GM23338 (cell line): ENCODE data around the gene ZNF611. TPM values are rescaled to one million over a fixed set of nuclear protein-coding genes. Genes with fewer than 3 reads are reported as not detected.

Experiments used
- ATAC-seq: fragments of 200-7000 bp; cut with Tn5 transposase; 3 replicates; pipeline ENCODE4 v1.9.1; 2020
- DNase-seq: peaks from one replicate; pipeline ENCODE4 v3.0.0-alpha.2; 2015; ENCODE audit warnings: low spot score
- H2AFZ ChIP-seq: fragments of 200-600 bp; sonication (generic); 2 replicates; pipeline ENCODE4 v1.8.0; 2016; ENCODE audit warnings: antibody characterized with exemption, mild to moderate bottlenecking, moderate library complexity
- H3F3A ChIP-seq: fragments of 200-600 bp; sonication (generic); replicated peaks from 2 replicates; pipeline ENCODE4 v1.8.0; 2017; ENCODE audit warnings: antibody characterized with exemption, mixed run types, low read depth
- H3K27ac ChIP-seq: fragments of 200-600 bp; sonication (generic); 2 replicates; pipeline ENCODE4 v1.6.1; 2016; ENCODE audit warnings: low read depth
- H3K27me3 ChIP-seq: fragments of 200-600 bp; sonication (generic); 2 replicates; pipeline ENCODE4 v1.8.0; 2016; ENCODE audit warnings: mild to moderate bottlenecking, mixed run types, moderate library complexity; ENCODE audit not compliant: insufficient read depth
- H3K36me3 ChIP-seq: fragments of 200-600 bp; sonication (generic); 2 replicates; pipeline ENCODE4 v1.8.0; 2016; ENCODE audit warnings: mild to moderate bottlenecking; ENCODE audit not compliant: insufficient read depth
- H3K4me1 ChIP-seq: fragments of 200-600 bp; sonication (generic); 2 replicates; pipeline ENCODE4 v1.8.0; 2016; ENCODE audit warnings: mild to moderate bottlenecking, moderate library complexity; ENCODE audit not compliant: insufficient read depth
- H3K4me2 ChIP-seq: fragments of 200-600 bp; sonication (generic); 2 replicates; pipeline ENCODE4 v1.7.1; 2017; ENCODE audit warnings: mixed run types
- H3K4me3 ChIP-seq: fragments of 200-600 bp; sonication (generic); 2 replicates; pipeline ENCODE4 v1.6.1; 2016; ENCODE audit warnings: mixed run types
- H3K79me2 ChIP-seq: fragments of 200-600 bp; sonication (generic); replicated peaks from 2 replicates; pipeline ENCODE4 v1.8.0; 2017; ENCODE audit warnings: mild to moderate bottlenecking; ENCODE audit not compliant: insufficient read depth
- H3K9me2 ChIP-seq: fragments of 200-600 bp; sonication (generic); 2 replicates; pipeline ENCODE4 v1.8.0; 2017; ENCODE audit not compliant: insufficient read depth
- H4K20me1 ChIP-seq: fragments of 200-600 bp; sonication (generic); replicated peaks from 2 replicates; pipeline ENCODE4 v1.8.0; 2017; ENCODE audit warnings: mild to moderate bottlenecking; ENCODE audit not compliant: insufficient read depth
- H3K27ac Mint-ChIP-seq: 2 replicates; pipeline ENCODE4 v1.8.0; 2020; ENCODE audit warnings: inconsistent platforms, mild to moderate bottlenecking, moderate library complexity, mixed read lengths
- H3K27me3 Mint-ChIP-seq: 3 replicates; pipeline ENCODE4 v1.8.0; 2022; ENCODE audit warnings: low read depth, mild to moderate bottlenecking, moderate library complexity, mixed read lengths, inconsistent platforms; ENCODE audit not compliant: insufficient read depth, poor library complexity
- H3K36me3 Mint-ChIP-seq: 3 replicates; pipeline ENCODE4 v1.8.0; 2021; ENCODE audit warnings: low read depth, mild to moderate bottlenecking, inconsistent platforms, moderate library complexity, mixed read lengths
- H3K4me1 Mint-ChIP-seq: 3 replicates; pipeline ENCODE4 v1.8.0; 2020; ENCODE audit warnings: mild to moderate bottlenecking, inconsistent platforms, mixed read lengths
- H3K4me3 Mint-ChIP-seq: 3 replicates; pipeline ENCODE4 v1.8.0; 2021; ENCODE audit warnings: moderate library complexity, mild to moderate bottlenecking, inconsistent platforms, mixed read lengths
- H3K9me3 Mint-ChIP-seq: 3 replicates; pipeline ENCODE4 v1.8.0; 2020; ENCODE audit warnings: moderate library complexity, mild to moderate bottlenecking, inconsistent platforms, mixed read lengths
- CREB1 ChIP-seq: fragments of 250-450 bp; sonication (Bioruptor Pico); IDR thresholded peaks from 2 replicates; pipeline ENCODE4 v1.5.0; 2020; ENCODE audit warnings: low read depth, mild to moderate bottlenecking, moderate library complexity
- ETS1 ChIP-seq: IDR thresholded peaks from 2 replicates; pipeline ENCODE4 v1.6.1; 2016; ENCODE audit warnings: antibody characterized with exemption
- EZH2 ChIP-seq: fragments of 200-600 bp; sonication (generic); IDR thresholded peaks from one replicate; pipeline ENCODE4 v1.8.0; 2017; ENCODE audit warnings: antibody characterized with exemption, mild to moderate bottlenecking, low read depth; ENCODE audit not compliant: unreplicated experiment
- EZH2phosphoT487 ChIP-seq: fragments of 200-600 bp; sonication (generic); IDR thresholded peaks from one replicate; pipeline ENCODE4 v1.8.1; 2018; ENCODE audit warnings: antibody characterized with exemption; ENCODE audit not compliant: unreplicated experiment
- JUNB ChIP-seq: IDR thresholded peaks from one replicate; pipeline ENCODE4 v1.6.1; 2016; ENCODE audit warnings: antibody characterized with exemption; ENCODE audit not compliant: unreplicated experiment
- NANOG ChIP-seq: IDR thresholded peaks from 2 replicates; pipeline ENCODE4 v1.6.1; 2016; ENCODE audit warnings: antibody characterized with exemption, borderline replicate concordance
- POLR2AphosphoS5 ChIP-seq: IDR thresholded peaks from 2 replicates; pipeline ENCODE4 v1.6.1; 2016; ENCODE audit warnings: antibody characterized with exemption, low read depth
- REST ChIP-seq: IDR thresholded peaks from one replicate; pipeline ENCODE4 v1.6.1; 2018; ENCODE audit warnings: antibody characterized with exemption; ENCODE audit not compliant: unreplicated experiment
- STAT1 ChIP-seq: IDR thresholded peaks from one replicate; pipeline ENCODE4 v1.6.1; 2016; ENCODE audit warnings: antibody characterized with exemption; ENCODE audit not compliant: unreplicated experiment
- ZNF114 ChIP-seq: fragments of 250-450 bp; sonication (Bioruptor Pico); IDR thresholded peaks from 2 replicates; pipeline ENCODE4 v1.5.0; 2020; ENCODE audit warnings: mild to moderate bottlenecking, moderate library complexity
- ZNF331 ChIP-seq: fragments of 250-450 bp; sonication (Bioruptor Pico); IDR thresholded peaks from 2 replicates; pipeline ENCODE4 v1.5.0; 2020; ENCODE audit warnings: low read depth, mild to moderate bottlenecking, moderate library complexity
- ZNF462 ChIP-seq: fragments of 250-450 bp; sonication (Bioruptor Pico); IDR thresholded peaks from 2 replicates; pipeline ENCODE4 v1.5.0; 2020; ENCODE audit warnings: mild to moderate bottlenecking, moderate library complexity
- polyA plus RNA-seq: library from polyadenylated mRNA; unstranded; fragments of >200 nt; fragmentation: Nextera tagmentation; extraction: Ambion mirVana; gene quantifications from 2 replicates; pipeline ENCODE4 v1.2.1, GENCODE V29; 2016
- total RNA-seq: library from RNA; depleted of rRNA; stranded (reverse); fragments of >200 nt; shearing (Covaris generic); gene quantifications from 2 replicates; pipeline ENCODE4 v1.2.3, GENCODE V29; 2014
- TF ChIP-seq, protein P1 (sequence below), 2 experiments: fragments of 200-600 bp in 1 of 2; sonication (generic) in 1 of 2; conservative IDR thresholded peaks; 2 replicates each; pipeline versions ENCODE4 v1.5.1 to v1.6.1; 2016 to 2017; ENCODE audit warnings: antibody characterized with exemption in 2 of 2, low read depth in 2 of 2, mild to moderate bottlenecking in 2 of 2, moderate library complexity in 1 of 2

ZNF611 gene
- total and polyA plus RNA-seq, 2 experiments from 2014 or later = 5.3 to 16.4 TPM

DNA sequence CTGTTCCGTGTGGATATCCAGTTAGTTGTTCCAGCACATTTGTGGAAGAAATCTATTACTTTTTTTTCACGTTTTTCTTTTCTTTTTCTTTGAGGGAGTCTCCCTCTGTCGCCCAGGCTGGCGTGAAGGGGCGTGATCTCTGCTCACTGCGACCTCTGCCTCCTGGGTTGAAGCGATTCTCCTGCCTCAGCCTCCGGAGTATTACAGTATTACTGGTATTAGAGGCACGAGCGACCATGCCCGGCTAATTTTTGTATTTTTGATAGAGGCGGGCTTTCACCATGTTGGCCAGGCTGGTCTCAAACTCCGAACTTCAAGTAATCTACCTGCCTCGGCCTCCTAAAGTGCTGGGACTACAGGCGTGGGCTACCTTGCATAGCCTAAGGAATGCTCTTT is 43.6 kb downstream of the ZNF611 start:
- Histone ChIP-seq H3K27ac (0 out of 2 replicates have a peak overlapping the region, but pooled peaks have one; percentile 28), H3K4me3 (peak overlapping the region; percentile 80), H3K36me3 (no peaks in the 10 kb centered on the region), H2AFZ (peak overlapping the region; percentile 73), H3K4me1 (peaks cover 11% of the 10 kb centered on the region; the same call in 1 of the 2 replicates), H3K4me2 (peak overlapping the region; percentile 92), H3K27me3 (peaks cover 43% of the 10 kb centered on the region), H3K79me2 (no peaks in the 10 kb centered on the region), H3F3A (0 out of 2 replicates have a peak, but pooled peaks cover 9% of the 10 kb centered on the region), H3K9me2 (no peaks in the 10 kb centered on the region), H4K20me1 (peaks cover 4% of the 10 kb centered on the region; the same call in 1 of the 2 replicates)
- Mint-ChIP-seq H3K9me3 (peaks cover 4% of the 10 kb centered on the region; the same call in 2 of the 3 replicates), H3K4me1 (peaks cover 19% of the 10 kb centered on the region), H3K4me3 (peak overlapping the region; percentile 88), H3K36me3 (no peaks in the 10 kb centered on the region), H3K27ac (no peak overlapping the region), H3K27me3 (peaks cover 26% of the 10 kb centered on the region)
- TF ChIP-seq STAT1 (no peak), ZNF331 (CRISPR knock-in tag) (no peak), ZNF114 (CRISPR knock-in tag) (no peak), CREB1 (CRISPR knock-in tag) (no peak), NANOG (no peak), ETS1 (no peak), EZH2 (no peak), EZH2phosphoT487 (no peak), REST (no peak), ZNF462 (CRISPR knock-in tag) (no peak), POLR2AphosphoS5 (no peak), JUNB (no peak)
- TF ChIP-seq, protein P1, sequence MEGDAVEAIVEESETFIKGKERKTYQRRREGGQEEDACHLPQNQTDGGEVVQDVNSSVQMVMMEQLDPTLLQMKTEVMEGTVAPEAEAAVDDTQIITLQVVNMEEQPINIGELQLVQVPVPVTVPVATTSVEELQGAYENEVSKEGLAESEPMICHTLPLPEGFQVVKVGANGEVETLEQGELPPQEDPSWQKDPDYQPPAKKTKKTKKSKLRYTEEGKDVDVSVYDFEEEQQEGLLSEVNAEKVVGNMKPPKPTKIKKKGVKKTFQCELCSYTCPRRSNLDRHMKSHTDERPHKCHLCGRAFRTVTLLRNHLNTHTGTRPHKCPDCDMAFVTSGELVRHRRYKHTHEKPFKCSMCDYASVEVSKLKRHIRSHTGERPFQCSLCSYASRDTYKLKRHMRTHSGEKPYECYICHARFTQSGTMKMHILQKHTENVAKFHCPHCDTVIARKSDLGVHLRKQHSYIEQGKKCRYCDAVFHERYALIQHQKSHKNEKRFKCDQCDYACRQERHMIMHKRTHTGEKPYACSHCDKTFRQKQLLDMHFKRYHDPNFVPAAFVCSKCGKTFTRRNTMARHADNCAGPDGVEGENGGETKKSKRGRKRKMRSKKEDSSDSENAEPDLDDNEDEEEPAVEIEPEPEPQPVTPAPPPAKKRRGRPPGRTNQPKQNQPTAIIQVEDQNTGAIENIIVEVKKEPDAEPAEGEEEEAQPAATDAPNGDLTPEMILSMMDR (conservative IDR thresholded peaks at IDR 0.05; ENCODE audit: low read depth in 2 of 2) = no peak
- DNase-seq (peak; percentile 22), ATAC-seq (peak; percentile 10)
